CD4-positive, alpha-beta T cell treated with Interleukin-21 for 1 hour (primary cell): ENCODE measurements around the gene KLHL29.

Experiments used
- DNase-seq: peaks from one replicate; pipeline ENCODE4 v3.0.0-alpha.2; 2020

The KLHL29 gene

GRCh38 chr2:23497536-23497935 is 112.6 kb downstream of the KLHL29 start:
- DNase-seq, result no peak

- no peak for DNase-seq
These were observed 114.0 kb downstream of the KLHL29 start for GRCh38 chr2:23498943-23499342.

GRCh38 chr2:23499439-23499838 is 114.5 kb downstream of the KLHL29 start:
- DNase-seq, result no peak

- no peak for DNase-seq
These were observed 115.9 kb downstream of the KLHL29 start for GRCh38 chr2:23500836-23501235.

- no peak for DNase-seq
These were observed 117.1 kb downstream of the KLHL29 start for GRCh38 chr2:23502096-23502495.

GRCh38 chr2:23503097-23503496 is 118.1 kb downstream of the KLHL29 start:
- DNase-seq, result no peak

- DNase-seq, result no peak
These were observed 118.7 kb downstream of the KLHL29 start for GRCh38 chr2:23503682-23504081.

- DNase-seq, result no peak
These were observed 119.6 kb downstream of the KLHL29 start for GRCh38 chr2:23504591-23504990.

- no peak for DNase-seq
These were observed 120.4 kb downstream of the KLHL29 start for GRCh38 chr2:23505218-23505983.

- DNase-seq, result no peak
These were observed 121.0 kb downstream of the KLHL29 start for GRCh38 chr2:23505984-23506380.

GRCh38 chr2:23506531-23507266 is 121.7 kb downstream of the KLHL29 start:
- no peak for DNase-seq

- DNase-seq, result no peak
These were observed 122.5 kb downstream of the KLHL29 start for GRCh38 chr2:23507267-23508065.

GRCh38 chr2:23508066-23508390 is 123.0 kb downstream of the KLHL29 start:
- no peak for DNase-seq

GRCh38 chr2:23509103-23509502 is 124.1 kb downstream of the KLHL29 start:
- no peak for DNase-seq

GRCh38 chr2:23509596-23510292 is 124.8 kb downstream of the KLHL29 start:
- DNase-seq, result no peak

- DNase-seq, result no peak
These were observed 125.5 kb downstream of the KLHL29 start for GRCh38 chr2:23510471-23510870.

GRCh38 chr2:23512778-23513177 is 127.8 kb downstream of the KLHL29 start:
- no peak for DNase-seq

- no peak for DNase-seq
These were observed 128.4 kb downstream of the KLHL29 start for GRCh38 chr2:23513245-23513871.

- no peak for DNase-seq
These were observed 129.2 kb downstream of the KLHL29 start for GRCh38 chr2:23513872-23514793.

GRCh38 chr2:23516520-23517256 is 131.7 kb downstream of the KLHL29 start:
- DNase-seq, result no peak
